ENCODE data around the gene COL15A1.
"Not testable (repeated sequence)": the region's sequence is repeated elsewhere in the genome, so short reads cannot be mapped to it uniquely, and the experiment has no call there.

Gene COL15A1

DNA sequence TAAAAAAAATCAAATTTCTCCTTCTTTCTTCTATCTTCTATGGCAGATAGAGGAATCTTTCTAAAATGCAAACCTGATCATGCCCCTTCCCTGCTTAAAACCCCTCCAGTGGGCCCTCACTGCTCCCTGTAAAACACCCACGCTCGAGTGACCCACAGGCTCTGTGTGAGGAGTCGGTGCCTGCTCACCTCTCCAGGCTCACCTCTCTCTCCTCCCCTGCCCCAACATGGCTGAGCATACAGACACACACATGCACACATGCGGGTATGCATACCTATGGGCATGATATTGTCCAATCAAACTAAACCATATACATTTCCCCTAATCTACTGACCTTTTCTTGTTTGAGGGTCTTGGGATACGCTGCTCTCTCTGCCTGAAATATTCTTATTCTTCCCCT is 40.8 kb upstream of the COL15A1 start:
- Histone ChIP-seq H3K4me3 (ENCODE audit: low read depth in 1 of 5, low read length in 5 of 5) (no peak overlapping the region), H3K27me3 (ENCODE audit: control insufficient read depth in 5 of 5, insufficient read depth in 4 of 5, low read length in 5 of 5) (no peaks in the 10 kb centered on the region), H3K27ac (ENCODE audit: low read depth, low read length) (no peak overlapping the region), H3K9me3 (ENCODE audit: control insufficient read depth in 5 of 5, low read length in 5 of 5) (no peaks in the 10 kb centered on the region), H3K4me1 (ENCODE audit: control insufficient read depth in 5 of 5, insufficient read depth in 5 of 5, low read length in 5 of 5) (peaks cover 2 to 51% (median 32%) of the 10 kb centered on the region in 5 donors), H3K9ac (ENCODE audit: low read length in 5 of 5) (no peak overlapping the region), H3K36me3 (ENCODE audit: control insufficient read depth in 5 of 5, insufficient read depth in 5 of 5, low read length in 5 of 5) (no peaks in the 10 kb centered on the region)

DNA sequence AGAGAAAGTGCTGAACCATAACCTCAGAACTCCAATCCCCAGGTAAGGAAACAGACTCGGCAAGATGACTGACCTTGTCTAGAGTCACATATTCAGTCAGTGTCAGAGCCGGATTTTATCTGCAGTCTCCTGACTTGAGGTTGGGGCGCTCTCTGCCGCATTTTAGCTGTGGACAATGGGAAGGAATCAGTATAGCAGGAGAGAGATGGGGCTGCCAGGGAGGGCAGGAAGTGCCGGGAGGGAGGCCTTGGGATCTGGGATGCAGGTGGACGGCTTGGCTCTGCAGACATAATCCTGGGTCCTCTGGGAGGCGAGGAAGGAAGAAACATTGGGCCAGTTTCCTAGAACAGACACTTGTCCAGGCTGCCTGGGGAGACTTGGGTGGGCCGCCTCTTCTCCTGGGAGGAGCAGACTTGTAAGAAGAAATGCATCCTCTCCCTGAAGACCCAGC is 39.7 kb upstream of the COL15A1 start:
- no peak overlapping the region for H3K9ac ChIP-seq (ENCODE audit: low read length in 5 of 5)
- H3K4me3 ChIP-seq (ENCODE audit: low read depth in 1 of 5, low read length in 5 of 5): peak overlapping the region in 1 of 5 donors; percentile 16
- no peaks in the 10 kb centered on the region for H3K27me3 ChIP-seq (ENCODE audit: control insufficient read depth in 5 of 5, insufficient read depth in 4 of 5, low read length in 5 of 5)
- peaks cover 5 to 57% (median 42%) of the 10 kb centered on the region in 5 donors for H3K4me1 ChIP-seq (ENCODE audit: control insufficient read depth in 5 of 5, insufficient read depth in 5 of 5, low read length in 5 of 5)
- H3K9me3 ChIP-seq (ENCODE audit: control insufficient read depth in 5 of 5, low read length in 5 of 5): no peaks in the 10 kb centered on the region
- H3K36me3 ChIP-seq (ENCODE audit: control insufficient read depth in 5 of 5, insufficient read depth in 5 of 5, low read length in 5 of 5): no peaks in the 10 kb centered on the region
- H3K27ac ChIP-seq (ENCODE audit: low read depth, low read length): no peak overlapping the region

DNA sequence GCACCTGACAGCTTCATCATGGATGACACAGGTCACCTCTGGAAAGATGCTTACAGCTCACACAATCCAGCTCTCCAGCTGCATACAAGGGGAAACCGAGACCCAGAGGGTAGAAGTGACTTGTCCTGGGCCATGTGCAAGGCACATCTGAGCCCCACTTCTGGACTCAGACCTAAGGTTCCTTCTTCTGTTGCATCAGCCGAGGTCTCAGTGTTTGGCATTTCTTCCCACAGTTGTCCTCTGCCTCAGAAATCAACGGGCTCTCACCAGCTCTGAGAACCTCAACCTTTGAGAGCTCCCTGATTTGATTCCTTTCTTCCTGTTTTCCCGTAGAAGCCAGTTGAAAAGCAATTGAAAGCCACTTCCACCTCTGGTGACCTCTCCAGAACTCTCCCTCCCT is 38.7 kb upstream of the COL15A1 start:
- Histone ChIP-seq H3K4me3 (ENCODE audit: low read depth in 1 of 5, low read length in 5 of 5) (no peak overlapping the region), H3K36me3 (ENCODE audit: control insufficient read depth in 5 of 5, insufficient read depth in 5 of 5, low read length in 5 of 5) (no peaks in the 10 kb centered on the region), H3K27ac (ENCODE audit: low read depth, low read length) (no peak overlapping the region), H3K9me3 (ENCODE audit: control insufficient read depth in 5 of 5, low read length in 5 of 5) (no peaks in the 10 kb centered on the region), H3K27me3 (ENCODE audit: control insufficient read depth in 5 of 5, insufficient read depth in 4 of 5, low read length in 5 of 5) (no peaks in the 10 kb centered on the region), H3K4me1 (ENCODE audit: control insufficient read depth in 5 of 5, insufficient read depth in 5 of 5, low read length in 5 of 5) (peaks cover 5 to 56% (median 44%) of the 10 kb centered on the region in 5 donors), H3K9ac (ENCODE audit: low read length in 5 of 5) (no peak overlapping the region)

- no peaks in the 10 kb centered on the region for H3K36me3 ChIP-seq (ENCODE audit: control insufficient read depth in 5 of 5, insufficient read depth in 5 of 5, low read length in 5 of 5)
- H3K9me3 ChIP-seq (ENCODE audit: control insufficient read depth in 5 of 5, low read length in 5 of 5): no peaks in the 10 kb centered on the region
- peaks cover 7 to 70% (median 59%) of the 10 kb centered on the region in 5 donors for H3K4me1 ChIP-seq (ENCODE audit: control insufficient read depth in 5 of 5, insufficient read depth in 5 of 5, low read length in 5 of 5)
- no peak overlapping the region for H3K4me3 ChIP-seq (ENCODE audit: low read depth in 1 of 5, low read length in 5 of 5)
- no peaks in the 10 kb centered on the region for H3K27me3 ChIP-seq (ENCODE audit: control insufficient read depth in 5 of 5, insufficient read depth in 4 of 5, low read length in 5 of 5)
- H3K27ac ChIP-seq (ENCODE audit: low read depth, low read length): peak overlapping the region; percentile 74
- H3K9ac ChIP-seq (ENCODE audit: low read length in 5 of 5): peak overlapping the region in 1 of 5 donors; percentile 49
Measured at GRCh38 chr9:98906273-98907040, 37.2 kb upstream of the COL15A1 start.

DNA sequence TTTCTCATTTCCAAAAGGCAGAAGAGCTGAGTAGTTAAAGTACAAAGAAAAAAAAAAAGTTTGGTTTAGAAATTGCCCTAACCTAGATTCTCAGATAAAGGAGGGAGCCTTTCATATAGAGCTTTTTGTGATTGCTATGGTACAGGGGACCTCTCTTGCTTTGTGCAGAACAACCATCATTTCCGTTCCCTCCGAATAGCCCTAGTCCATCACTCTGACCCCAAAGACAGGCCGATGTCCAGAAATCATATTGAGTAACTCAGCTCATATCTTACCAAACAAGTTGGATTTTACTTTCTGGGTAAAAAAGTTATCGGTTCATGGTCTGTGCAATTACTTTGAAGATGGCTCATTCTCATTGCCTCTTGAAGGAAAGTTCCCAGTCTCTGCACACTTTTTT is 36.7 kb upstream of the COL15A1 start:
- Histone ChIP-seq H3K27me3 (ENCODE audit: control insufficient read depth in 5 of 5, insufficient read depth in 4 of 5, low read length in 5 of 5) (no peaks in the 10 kb centered on the region), H3K4me1 (ENCODE audit: control insufficient read depth in 5 of 5, insufficient read depth in 5 of 5, low read length in 5 of 5) (peaks cover 7 to 75% (median 65%) of the 10 kb centered on the region in 5 donors), H3K9me3 (ENCODE audit: control insufficient read depth in 5 of 5, low read length in 5 of 5) (no peaks in the 10 kb centered on the region), H3K4me3 (ENCODE audit: low read depth in 1 of 5, low read length in 5 of 5) (no peak overlapping the region), H3K27ac (ENCODE audit: low read depth, low read length) (peak overlapping the region; percentile 74), H3K9ac (ENCODE audit: low read length in 5 of 5) (peak overlapping the region in 1 of 5 donors; percentile 49), H3K36me3 (ENCODE audit: control insufficient read depth in 5 of 5, insufficient read depth in 5 of 5, low read length in 5 of 5) (no peaks in the 10 kb centered on the region)

- Histone ChIP-seq H3K9me3 (ENCODE audit: control insufficient read depth in 5 of 5, low read length in 5 of 5) (no peaks in the 10 kb centered on the region), H3K36me3 (ENCODE audit: control insufficient read depth in 5 of 5, insufficient read depth in 5 of 5, low read length in 5 of 5) (no peaks in the 10 kb centered on the region), H3K27ac (ENCODE audit: low read depth, low read length) (peak overlapping the region; percentile 74), H3K4me3 (ENCODE audit: low read depth in 1 of 5, low read length in 5 of 5) (no peak overlapping the region), H3K4me1 (ENCODE audit: control insufficient read depth in 5 of 5, insufficient read depth in 5 of 5, low read length in 5 of 5) (peaks cover 15 to 88% (median 82%) of the 10 kb centered on the region in 5 donors), H3K27me3 (ENCODE audit: control insufficient read depth in 5 of 5, insufficient read depth in 4 of 5, low read length in 5 of 5) (no peaks in the 10 kb centered on the region), H3K9ac (ENCODE audit: low read length in 5 of 5) (peak overlapping the region in 3 of 5 donors; percentile 3 to 59 (median 43))
Measured at GRCh38 chr9:98908897-98909634, 34.6 kb upstream of the COL15A1 start.

DNA sequence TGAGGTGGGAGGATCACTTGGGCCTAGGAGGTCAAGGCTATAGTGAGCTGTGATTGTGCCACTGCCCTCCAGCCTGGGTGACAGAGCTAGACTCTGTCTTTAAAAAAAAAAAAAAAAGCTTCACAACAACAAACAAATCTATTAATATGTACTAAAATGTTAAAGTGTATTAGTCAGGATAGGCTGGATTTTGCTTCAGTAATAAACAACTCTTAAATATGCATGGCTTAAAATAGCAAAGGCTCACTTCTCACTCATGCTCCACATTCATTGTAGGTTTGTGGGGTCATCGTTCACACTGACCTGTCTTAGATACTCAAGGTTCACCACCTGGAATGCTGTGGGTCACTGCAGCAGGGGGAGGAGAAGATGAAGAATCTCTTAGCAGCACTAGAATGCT is 33.8 kb upstream of the COL15A1 start:
- Histone ChIP-seq H3K9me3 (ENCODE audit: control insufficient read depth in 5 of 5, low read length in 5 of 5) (no peaks in the 10 kb centered on the region), H3K27me3 (ENCODE audit: control insufficient read depth in 5 of 5, insufficient read depth in 4 of 5, low read length in 5 of 5) (no peaks in the 10 kb centered on the region), H3K27ac (ENCODE audit: low read depth, low read length) (peak overlapping the region; percentile 74), H3K36me3 (ENCODE audit: control insufficient read depth in 5 of 5, insufficient read depth in 5 of 5, low read length in 5 of 5) (no peaks in the 10 kb centered on the region), H3K9ac (ENCODE audit: low read length in 5 of 5) (no peak overlapping the region), H3K4me3 (ENCODE audit: low read depth in 1 of 5, low read length in 5 of 5) (no peak overlapping the region), H3K4me1 (ENCODE audit: control insufficient read depth in 5 of 5, insufficient read depth in 5 of 5, low read length in 5 of 5) (peaks cover 14 to 79% (median 79%) of the 10 kb centered on the region in 5 donors)

GRCh38 chr9:98911042-98911441 is 32.7 kb upstream of the COL15A1 start:
- Histone ChIP-seq H3K27me3 (ENCODE audit: control insufficient read depth in 5 of 5, insufficient read depth in 4 of 5, low read length in 5 of 5) (no peaks in the 10 kb centered on the region), H3K27ac (ENCODE audit: low read depth, low read length) (peak overlapping the region; percentile 74), H3K4me1 (ENCODE audit: control insufficient read depth in 5 of 5, insufficient read depth in 5 of 5, low read length in 5 of 5) (peaks cover 16 to 83% (median 80%) of the 10 kb centered on the region in 5 donors), H3K36me3 (ENCODE audit: control insufficient read depth in 5 of 5, insufficient read depth in 5 of 5, low read length in 5 of 5) (no peaks in the 10 kb centered on the region), H3K4me3 (ENCODE audit: low read depth in 1 of 5, low read length in 5 of 5) (peak overlapping the region; percentile 23 to 50 (median 33)), H3K9ac (ENCODE audit: low read length in 5 of 5) (peak overlapping the region in 4 of 5 donors; percentile 5 to 44 (median 16)), H3K9me3 (ENCODE audit: control insufficient read depth in 5 of 5, low read length in 5 of 5) (no peaks in the 10 kb centered on the region)

DNA sequence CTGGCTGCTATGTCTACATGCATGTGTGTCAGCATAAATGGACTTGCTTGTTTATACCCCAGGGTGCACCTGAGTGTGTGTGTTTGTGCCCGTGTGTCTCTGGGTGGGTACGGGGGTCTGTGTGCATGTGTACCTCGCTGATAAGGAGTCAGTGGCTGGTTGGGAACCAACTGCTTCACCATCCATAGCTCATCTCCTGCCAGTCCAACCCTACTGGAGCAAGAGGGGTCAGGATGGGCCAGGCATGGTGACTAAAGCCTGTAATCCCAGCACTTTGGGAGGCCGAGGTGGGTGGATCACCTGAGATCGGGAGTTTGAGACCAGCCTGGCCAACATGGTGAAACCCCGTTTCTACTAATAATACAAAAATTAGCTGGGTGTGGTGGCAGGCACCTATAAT is 32.0 kb upstream of the COL15A1 start:
- peaks cover 17 to 83% (median 81%) of the 10 kb centered on the region in 5 donors for H3K4me1 ChIP-seq (ENCODE audit: control insufficient read depth in 5 of 5, insufficient read depth in 5 of 5, low read length in 5 of 5)
- not testable (repeated sequence) for H3K27me3 ChIP-seq (ENCODE audit: control insufficient read depth in 5 of 5, insufficient read depth in 4 of 5, low read length in 5 of 5); H3K36me3 ChIP-seq (ENCODE audit: control insufficient read depth in 5 of 5, insufficient read depth in 5 of 5, low read length in 5 of 5); H3K9me3 ChIP-seq (ENCODE audit: control insufficient read depth in 5 of 5, low read length in 5 of 5)
- peak overlapping the region in 3 of 5 donors; percentile 5 to 44 (median 33) for H3K9ac ChIP-seq (ENCODE audit: low read length in 5 of 5)
- H3K27ac ChIP-seq (ENCODE audit: low read depth, low read length): peak overlapping the region; percentile 74
- H3K4me3 ChIP-seq (ENCODE audit: low read depth in 1 of 5, low read length in 5 of 5): peak overlapping the region; percentile 32 to 52 (median 33)

GRCh38 chr9:98912450-98912849 is 31.3 kb upstream of the COL15A1 start:
- H3K9me3 ChIP-seq (ENCODE audit: control insufficient read depth in 5 of 5, low read length in 5 of 5): no peaks in the 10 kb centered on the region
- no peaks in the 10 kb centered on the region for H3K36me3 ChIP-seq (ENCODE audit: control insufficient read depth in 5 of 5, insufficient read depth in 5 of 5, low read length in 5 of 5)
- peaks cover 17 to 83% (median 81%) of the 10 kb centered on the region in 5 donors for H3K4me1 ChIP-seq (ENCODE audit: control insufficient read depth in 5 of 5, insufficient read depth in 5 of 5, low read length in 5 of 5)
- H3K9ac ChIP-seq (ENCODE audit: low read length in 5 of 5): peak overlapping the region in 3 of 5 donors; percentile 13 to 55 (median 33)
- H3K27ac ChIP-seq (ENCODE audit: low read depth, low read length): peak overlapping the region; percentile 74
- H3K27me3 ChIP-seq (ENCODE audit: control insufficient read depth in 5 of 5, insufficient read depth in 4 of 5, low read length in 5 of 5): no peaks in the 10 kb centered on the region
- peak overlapping the region; percentile 31 to 52 (median 43) for H3K4me3 ChIP-seq (ENCODE audit: low read depth in 1 of 5, low read length in 5 of 5)
